ENCODE results near the gene DGKH. TPM values are rescaled to one million over a fixed set of nuclear protein-coding genes. Genes with fewer than 3 reads are reported as not detected.

The DGKH gene
- polyA plus RNA-seq, 1 donor: 10.8 TPM

DNA sequence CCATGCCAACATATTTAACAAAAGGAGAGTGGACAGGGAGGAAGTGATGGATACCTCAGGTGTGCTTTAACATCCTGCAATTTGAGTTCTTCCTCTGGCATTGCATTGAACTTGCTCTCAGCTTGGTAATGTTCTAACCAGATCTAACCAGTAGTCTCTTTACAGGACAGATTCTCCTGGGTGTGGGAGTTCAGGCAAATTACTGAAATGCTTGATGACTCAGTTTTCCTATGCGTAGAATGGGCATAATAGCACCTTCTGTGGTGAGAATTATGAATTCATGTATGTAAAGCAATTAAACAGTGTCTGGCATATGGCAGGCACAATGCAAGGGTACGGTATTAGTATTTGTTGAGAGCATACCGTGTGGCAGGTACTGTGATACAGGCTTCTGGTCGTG is 227.1 kb downstream of the DGKH start:
- no peak for DNase-seq

DNA sequence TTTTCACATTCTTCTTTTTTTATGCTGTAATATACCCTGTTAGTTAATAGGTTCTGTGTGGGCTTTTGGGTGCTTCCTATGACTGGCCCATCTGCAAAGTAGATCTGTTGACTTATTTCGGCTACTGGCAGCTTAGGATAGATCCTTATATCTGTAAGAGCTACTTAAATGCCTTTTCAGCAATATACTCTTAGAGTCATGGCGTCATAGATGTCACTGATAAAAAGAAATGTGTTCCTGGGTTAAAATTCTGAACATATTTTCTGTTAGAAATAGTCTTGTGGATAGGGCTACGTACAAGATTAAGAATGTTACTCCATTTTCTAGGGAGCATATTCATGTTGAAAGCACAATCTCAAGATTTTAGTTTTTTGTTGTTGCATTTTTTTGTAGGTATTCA is 228.2 kb downstream of the DGKH start:
- DNase-seq: no peak

DNA sequence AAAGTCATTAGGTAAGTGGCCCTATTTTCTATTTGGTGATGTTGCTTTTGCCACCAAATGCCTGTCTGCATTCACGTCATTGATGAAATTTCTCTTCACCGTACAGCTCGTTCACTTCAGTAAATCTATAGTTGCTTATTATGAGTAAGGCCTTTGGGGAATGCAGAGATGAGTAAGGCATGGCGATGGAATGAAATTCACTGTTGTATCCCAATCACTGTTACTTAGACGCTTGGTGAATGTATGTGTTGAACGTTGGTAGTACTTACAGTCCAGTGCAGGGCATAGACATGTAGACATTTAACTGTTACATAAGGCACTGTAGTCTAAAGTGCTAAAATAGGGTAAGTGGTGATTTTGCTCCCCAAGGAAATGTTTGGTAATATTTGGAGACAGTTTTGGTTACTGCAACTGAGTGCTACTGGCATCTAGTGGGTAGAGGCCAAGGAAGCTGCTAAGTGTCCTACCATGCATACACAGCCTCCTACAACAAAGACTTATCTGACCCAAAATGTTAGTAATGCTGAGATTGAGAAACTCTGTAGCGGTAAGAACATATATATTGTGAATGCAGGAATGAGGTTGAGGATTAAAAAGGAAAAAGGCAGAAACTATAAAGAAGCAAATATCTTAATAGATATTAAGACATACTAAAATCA is 229.3 kb downstream of the DGKH start:
- no peak for DNase-seq

DNA sequence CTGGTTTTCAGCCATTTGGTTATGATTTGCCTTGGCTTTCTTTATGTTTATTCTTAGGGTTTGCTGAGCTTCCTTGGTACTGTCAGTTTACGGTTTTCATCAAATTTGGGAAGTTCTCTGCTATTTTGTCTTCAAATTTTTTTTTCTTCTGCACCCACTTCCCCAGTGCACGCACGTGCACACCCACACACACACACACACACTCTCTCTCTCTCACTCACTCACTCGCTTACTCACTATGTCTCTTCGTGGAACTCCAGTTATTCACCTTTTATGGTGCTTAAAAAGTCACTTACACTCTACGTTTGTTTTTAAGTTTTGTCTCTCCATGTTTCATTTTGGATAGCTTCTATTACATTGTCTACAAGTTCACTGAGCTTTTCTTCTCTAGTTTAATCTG is 230.6 kb downstream of the DGKH start:
- no peak for DNase-seq

DNA sequence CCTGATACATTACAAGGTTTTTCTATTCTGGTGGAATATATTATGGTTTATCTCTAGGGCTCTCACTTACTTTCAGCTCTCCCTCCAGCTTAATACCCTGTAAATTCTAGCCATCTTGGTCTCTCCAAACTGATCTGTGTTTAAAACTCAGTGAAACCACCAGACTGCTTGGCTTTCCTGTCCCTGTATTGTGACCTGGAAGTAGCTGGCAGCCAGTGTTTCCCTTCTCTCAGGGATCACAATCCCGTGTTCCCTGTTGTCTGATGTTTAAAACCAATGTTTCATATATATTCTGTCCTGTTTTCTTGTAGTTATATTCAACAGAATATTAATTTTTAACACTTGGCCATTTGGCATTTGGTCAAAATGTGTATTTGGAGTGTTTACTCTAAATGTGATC is 231.5 kb downstream of the DGKH start:
- no peak for DNase-seq

DNA sequence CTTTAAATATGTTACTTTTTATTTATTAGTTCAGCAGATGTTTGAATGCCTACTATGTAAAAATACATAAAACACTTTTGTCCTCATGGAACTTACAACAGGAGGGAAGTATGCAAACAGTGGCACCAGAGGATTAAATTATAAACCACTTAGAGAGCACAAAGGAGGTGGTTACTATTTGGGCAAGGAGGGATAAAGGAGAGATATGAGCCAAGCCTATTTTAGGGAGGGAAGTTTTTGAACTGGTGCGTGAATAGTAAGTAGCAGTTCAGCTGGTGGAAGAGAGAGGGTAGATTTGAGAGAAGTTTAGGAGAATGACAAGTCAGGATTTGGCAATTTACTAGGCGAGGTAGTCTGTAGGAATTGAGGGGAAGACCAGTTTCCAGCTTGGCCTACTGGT is 232.1 kb downstream of the DGKH start:
- no peak for DNase-seq

DNA sequence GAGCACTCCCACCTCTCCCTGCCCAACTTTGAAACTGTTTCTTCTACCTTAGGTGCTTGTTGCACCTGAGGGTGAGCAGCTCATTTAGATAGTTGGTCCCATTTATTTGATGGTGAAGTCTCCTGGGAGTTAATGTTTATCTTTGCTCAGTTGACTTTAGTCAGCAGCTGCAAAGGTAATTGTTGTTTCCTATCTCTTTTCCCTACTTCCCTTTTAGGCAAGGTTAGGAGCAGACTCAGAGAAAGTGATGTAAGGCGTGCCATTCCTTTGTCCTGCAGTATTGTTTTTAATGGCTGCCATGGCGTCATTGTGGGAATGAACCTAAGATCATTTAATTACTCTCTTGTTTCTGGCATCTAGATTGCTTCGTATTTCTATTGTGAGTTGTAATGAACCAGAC is 235.1 kb downstream of the DGKH start:
- no peak for DNase-seq

DNA sequence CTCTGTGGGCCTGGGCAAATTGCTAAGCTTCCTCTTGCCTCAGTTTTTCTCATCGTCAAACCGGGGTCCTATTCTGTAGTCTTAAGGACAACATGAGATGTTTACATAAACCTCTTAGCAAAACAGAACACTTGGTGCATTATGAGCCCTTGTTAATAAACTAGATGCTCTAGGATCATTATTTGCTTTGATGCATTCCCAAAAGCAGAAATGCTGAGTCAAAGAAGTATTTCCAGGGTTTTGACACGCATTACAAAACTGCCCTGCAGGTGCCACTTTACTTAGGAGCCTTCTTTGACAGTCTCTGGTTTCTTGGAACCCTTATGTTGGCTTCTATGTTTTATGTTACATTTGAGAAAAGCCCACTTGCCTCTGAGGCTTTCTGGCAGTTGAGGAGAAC is 235.6 kb downstream of the DGKH start:
- DNase-seq: no peak

Other genes starting within 250 kb of the DGKH start
- 22.4 TPM for gene VWA8, start 87.5 kb upstream of the DGKH start, polyA plus RNA-seq (ENCODE audit: insufficient read length)
- 48.3 TPM for gene AKAP11, start 223.5 kb downstream of the DGKH start, polyA plus RNA-seq (ENCODE audit: insufficient read length)